ENCODE data around the gene MYMX.
"Not testable (repeated sequence)": the region's sequence is repeated elsewhere in the genome, so short reads cannot be mapped to it uniquely, and the experiment has no call there.

Gene MYMX

DNA sequence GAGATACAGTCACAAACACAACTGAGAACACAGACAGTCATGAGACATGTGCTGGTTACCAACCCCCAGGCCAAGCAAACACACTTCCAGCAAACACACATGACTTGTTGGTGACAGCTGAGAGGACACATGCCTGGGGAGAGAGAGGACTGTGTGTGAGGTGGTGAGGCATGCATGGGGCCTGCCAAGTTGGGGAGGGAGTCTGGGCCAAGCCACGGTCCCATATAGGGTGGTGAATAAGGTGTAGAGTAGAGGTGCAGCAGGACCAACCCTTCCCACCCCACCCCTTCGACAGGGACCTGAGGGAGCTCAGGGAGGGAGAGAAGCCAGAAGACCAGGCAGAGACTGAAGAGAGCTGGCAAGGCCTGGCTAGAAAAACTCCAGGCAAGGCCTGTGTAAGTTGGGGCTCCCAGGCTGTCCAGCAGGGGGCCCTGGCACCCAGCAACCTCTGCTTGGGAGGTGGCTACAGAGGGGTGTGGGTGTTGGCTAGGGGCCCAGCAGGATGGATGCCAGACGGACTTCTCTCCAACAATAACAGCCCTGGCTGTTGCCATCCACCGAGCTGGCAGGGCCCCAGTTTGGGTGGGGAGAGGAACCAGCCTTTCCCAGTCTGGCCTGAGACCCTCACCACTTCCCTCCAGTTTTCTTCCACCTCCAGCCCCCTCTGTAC is 4.7 kb downstream of the MYMX start:
- peak; percentile 51 to 71 (median 64) for DNase-seq

DNA sequence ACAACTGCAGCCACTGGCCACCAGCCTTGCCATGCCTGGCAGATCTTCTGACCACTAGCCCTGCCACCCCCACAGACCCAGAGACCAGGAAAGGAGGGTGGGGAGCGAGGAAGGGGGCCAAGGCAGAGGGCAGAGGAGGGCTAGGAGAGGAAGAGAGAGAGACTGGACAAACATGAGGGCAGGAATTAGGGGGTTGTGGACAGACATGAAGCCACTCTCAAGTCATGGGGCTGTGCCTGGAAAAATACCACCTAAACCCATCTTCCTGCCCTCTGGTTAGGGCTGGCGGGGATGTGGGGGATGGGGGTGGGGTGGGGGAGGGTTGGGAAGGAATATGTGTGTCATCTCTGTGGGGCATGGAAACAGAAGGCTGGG is 5.2 kb downstream of the MYMX start:
- no peak for DNase-seq

DNA sequence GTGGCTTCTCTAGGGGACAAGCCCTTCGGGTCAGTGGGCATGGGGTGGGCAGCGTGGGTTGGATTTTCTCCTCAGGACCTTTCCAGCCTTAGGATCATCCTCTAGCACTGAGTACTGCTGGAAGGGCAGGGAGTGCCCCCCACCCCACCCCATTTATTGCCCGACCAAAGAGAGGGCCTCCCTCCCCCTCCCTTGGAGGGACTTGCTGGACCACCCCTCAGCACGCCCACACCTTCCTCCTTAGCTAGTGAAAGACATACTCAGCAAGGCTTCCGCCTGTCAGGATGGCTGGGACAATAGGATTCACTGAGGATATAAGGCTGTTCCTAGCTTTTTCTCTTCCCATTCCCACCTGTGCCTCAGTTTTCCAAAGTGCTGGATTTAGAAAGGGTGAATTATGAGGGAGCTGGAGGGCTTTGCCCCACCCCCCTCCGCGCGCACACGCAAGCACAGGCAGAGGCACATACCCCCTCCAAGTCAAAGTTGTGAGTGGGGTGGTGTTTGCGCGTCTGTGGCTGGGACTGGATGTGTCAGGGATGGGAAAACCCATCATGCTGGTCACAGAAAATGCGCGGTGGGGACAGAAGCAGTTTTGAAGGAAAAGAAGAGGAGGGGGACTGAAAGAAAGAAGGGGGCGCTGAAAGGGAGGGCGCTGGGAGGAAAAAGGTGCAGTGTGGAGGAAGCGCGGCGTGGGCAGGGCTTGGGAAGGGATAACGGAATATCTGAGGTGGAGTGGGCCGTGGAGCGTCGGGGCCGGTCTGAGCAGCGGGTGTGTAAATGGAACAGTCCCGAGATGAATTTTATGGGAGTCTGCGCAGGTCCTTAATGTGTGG is 6.0 kb downstream of the MYMX start:
- DNase-seq, result peak in 2 of 6 experiments; percentile 21 to 30

- peak; percentile 73 to 85 (median 80) for DNase-seq
Measured at GRCh38 chr6:44223319-44224028, 6.7 kb downstream of the MYMX start, which contains the start of gene SLC29A1. Gene SLC29A1, plus strand, starts transcription at chr6:44223595. Its CDS starts 3,719 bp downstream, at chr6:44227314.

DNA sequence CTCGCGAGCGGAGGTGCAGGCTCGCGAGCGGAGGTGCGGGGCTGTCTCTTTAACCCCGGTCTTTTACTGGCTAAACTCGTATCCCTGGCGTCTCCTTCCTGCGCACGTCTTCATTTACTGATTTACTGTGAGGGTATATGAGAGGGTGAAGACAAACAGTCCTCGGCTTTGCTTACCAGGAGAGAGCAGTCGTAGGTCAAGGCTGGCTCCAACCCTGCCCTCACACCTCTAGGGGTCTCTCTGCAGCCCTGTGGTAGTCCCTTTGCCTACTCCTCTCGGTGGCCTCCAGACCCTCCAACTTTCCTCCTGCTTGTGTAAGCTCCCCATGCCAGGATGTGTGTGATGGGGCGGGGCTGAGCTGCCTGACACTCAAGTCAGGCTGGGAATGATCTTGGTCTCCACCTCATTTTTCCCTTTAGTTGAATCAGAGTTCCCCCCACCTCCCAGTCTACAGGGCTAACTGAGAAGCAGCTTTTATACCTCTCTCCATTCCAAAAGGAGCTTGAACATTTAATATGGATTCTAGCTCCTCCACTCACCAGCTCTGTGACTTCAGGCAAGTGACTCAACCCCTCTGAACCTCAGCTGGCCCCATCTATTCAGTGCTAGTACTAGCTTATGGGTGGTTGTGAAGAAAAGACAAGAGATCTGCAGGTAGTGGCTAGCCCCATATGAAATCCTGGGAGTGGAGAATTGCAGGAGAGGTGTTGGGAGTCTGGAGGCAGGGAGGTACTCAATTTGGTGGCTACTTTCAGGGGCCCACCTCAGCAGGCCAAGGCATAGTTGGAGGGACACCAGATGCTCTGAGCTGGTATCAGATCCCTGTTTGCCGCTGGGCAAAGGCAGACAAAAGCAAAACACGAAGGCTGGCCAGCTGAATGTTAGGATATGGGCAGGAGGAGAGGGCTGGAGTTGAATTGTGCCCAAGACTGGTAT is 7.6 kb downstream of the MYMX start:
- peak in 2 of 6 experiments; percentile 17 to 52 for DNase-seq

GRCh38 chr6:44224965-44225305 is 8.2 kb downstream of the MYMX start:
- DNase-seq, result no peak

DNA sequence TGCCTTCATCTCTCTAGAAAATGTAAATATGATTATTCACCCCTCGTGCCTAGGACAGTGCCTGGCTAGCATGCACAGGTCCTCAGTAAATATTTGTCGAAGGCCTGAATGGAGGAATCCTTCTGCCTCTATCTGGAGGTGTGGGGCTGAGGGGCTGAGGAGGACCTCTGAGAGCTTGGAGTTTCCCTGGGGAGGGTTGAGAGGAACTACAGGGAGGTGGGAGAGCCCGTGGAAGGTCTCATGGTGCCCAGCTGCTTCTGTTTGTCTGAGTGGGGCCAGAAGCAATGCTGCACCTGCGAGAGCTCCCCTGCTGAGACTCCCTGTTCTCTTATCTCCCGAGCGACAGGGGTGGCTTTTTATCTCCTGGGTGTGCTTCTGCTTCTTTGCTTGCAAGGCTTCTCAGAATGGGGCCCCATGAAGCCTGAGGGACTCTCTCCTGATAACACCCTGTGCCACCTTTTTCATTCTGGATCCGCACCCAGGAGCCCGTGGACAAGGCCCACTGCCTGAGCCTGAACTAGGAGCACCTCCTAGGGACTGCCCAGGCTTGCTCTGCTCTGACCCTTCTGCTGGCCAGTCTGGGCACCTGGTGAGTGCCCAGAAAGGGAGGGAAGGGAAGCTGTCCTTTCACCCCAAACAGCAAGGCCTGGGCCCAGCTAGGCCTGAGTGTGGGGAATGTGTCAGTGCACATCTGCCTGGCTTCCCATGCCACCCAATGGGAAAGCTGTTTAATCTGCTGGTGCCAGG is 9.0 kb downstream of the MYMX start:
- DNase-seq, result no peak

DNA sequence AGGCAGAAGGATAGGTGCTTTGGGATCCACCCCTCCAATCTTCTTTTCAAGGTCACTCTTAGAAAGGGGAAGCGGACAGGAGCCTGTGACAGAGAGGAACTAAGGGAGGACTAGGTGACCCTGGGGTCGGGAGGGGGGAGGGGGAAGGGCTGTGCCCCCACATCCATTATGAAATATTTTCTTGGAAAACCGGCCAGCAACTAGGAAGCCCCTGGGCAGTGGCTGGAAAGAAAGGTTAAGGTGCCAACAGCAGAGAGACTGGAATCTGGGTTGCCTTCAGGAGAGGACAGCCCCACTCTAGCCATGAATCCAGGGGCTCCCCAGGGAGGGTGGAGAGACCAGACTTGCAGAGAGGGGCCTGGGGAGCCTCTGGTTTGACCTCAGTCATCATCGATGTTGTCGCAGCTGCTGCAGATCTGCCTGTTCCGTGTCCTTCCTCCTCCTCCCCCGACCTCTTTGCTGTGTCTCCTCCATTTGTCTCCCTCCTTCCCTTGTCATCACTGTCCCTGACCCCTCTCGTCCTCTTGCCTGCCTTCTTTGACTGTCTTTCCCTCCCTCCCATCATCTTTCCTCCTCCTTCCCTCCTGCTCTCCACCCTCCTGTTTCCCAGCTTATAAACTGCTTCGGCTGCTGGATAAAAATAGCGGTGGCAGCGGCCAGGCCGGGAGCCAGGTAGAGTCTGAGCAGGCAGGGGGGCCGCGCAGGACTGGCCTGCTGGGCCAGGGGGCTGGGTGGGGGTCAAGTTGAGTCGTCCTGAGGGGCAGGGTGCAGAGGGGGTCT is 9.8 kb downstream of the MYMX start:
- DNase-seq, result no peak

GRCh38 chr6:44227148-44227793 is 10.5 kb downstream of the MYMX start:
- DNase-seq, result no peak

DNA sequence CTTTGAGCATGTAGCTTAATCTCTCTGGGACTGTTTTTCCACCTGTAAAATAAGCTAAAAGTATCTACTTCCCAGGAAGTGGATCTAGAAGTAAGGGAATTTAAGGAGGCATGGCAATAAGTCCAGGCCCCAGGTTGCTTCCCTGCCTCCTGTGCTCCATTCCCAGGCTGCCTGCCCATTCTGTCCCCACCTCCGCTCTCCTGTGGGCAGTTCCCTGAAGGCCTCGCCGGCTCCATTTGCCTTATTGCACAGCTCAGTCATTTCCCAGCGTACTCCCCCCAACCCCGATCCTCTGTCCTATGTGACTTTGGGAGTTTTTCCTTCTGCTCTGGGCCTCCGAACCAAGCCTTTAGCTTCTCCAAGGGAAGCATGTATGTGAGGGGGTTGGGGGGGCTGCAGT is 11.3 kb downstream of the MYMX start:
- no peak for DNase-seq

DNA sequence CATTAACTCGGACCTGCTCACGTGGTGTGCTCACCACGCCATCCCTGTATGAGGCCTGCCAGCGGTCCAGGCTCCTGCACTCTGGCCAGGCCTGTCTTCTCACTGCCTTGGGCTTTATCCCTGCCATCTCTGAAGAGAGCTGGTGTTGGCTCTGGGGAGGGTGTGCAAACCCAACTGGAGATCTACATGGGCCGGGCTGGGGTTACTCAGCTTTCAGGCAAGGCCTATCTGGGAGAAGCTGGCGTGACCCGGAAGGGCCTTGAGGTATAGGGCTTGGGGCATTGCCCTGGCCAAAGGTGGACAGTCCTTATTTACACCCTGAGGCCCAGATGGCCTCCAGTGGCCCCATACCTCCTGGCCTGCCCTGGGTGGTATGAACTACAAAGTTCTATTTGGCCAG is 11.7 kb downstream of the MYMX start:
- DNase-seq, result no peak

GRCh38 chr6:44228836-44229235 is 12.1 kb downstream of the MYMX start:
- DNase-seq, result no peak

DNA sequence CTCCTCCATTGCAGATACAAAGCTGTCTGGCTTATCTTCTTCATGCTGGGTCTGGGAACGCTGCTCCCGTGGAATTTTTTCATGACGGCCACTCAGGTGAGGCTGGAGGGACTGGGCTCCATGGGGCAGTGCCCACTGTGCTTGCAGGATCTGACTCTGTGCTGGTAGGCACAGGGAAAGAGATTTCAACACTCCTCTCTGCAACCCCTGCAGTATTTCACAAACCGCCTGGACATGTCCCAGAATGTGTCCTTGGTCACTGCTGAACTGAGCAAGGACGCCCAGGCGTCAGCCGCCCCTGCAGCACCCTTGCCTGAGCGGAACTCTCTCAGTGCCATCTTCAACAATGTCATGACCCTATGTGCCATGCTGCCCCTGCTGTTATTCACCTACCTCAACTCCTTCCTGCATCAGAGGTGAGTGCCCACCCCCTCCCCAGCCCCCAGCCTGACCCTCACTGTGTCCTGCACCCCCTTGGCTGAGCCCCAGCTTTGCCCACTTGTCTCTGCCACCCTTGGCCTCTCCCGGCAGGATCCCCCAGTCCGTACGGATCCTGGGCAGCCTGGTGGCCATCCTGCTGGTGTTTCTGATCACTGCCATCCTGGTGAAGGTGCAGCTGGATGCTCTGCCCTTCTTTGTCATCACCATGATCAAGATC is 12.8 kb downstream of the MYMX start:
- no peak for DNase-seq

GRCh38 chr6:44230034-44230675 is 13.4 kb downstream of the MYMX start:
- no peak for DNase-seq

DNA sequence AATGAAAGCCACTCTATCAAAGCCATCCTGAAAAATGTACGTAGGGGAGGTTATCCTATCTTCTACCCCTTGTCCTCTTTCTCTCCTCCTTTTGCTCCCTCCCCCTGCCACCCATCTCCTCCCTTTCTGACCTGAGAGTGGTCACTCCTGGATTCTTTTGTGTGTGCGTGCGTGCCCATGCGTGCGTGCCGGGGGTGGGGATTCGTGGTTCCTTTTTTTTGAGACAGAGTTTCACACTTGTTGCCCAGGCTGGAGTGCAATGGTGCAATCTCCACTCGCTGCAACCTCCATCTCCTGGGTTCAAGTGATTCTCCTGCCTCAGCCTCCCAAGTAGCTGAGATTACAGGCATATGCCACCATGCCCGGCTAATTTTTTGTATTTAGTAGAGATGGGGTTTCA is 14.7 kb downstream of the MYMX start:
- not testable (repeated sequence) for DNase-seq

- no peak for DNase-seq
Measured at GRCh38 chr6:44232676-44233566, 16.2 kb downstream of the MYMX start.

DNA sequence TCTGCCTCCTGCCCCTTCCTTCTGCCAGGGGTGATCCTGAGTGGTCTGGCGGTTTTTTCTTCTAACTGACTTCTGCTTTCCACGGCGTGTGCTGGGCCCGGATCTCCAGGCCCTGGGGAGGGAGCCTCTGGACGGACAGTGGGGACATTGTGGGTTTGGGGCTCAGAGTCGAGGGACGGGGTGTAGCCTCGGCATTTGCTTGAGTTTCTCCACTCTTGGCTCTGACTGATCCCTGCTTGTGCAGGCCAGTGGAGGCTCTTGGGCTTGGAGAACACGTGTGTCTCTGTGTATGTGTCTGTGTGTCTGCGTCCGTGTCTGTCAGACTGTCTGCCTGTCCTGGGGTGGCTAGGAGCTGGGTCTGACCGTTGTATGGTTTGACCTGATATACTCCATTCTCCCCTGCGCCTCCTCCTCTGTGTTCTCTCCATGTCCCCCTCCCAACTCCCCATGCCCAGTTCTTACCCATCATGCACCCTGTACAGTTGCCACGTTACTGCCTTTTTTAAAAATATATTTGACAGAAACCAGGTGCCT is 16.9 kb downstream of the MYMX start:
- DNase-seq, result no peak

All from stimulated activated naive CD4-positive, alpha-beta T cell (primary cell).